ENCODE data around the gene SALL4.

- no peak for TF ChIP-seq CTCF (conservative IDR thresholded peaks at IDR 0.05 in 1 of 2, IDR thresholded peaks at IDR 0.05 in 1 of 2; ENCODE audit: low read depth in 1 of 2, low read length in 2 of 2)
- no peak for TF ChIP-seq EZH2 (IDR thresholded peaks at IDR 0.05; ENCODE audit: low read length, missing control alignments)
Observed at GRCh38 chr20:51784299-51784698, 18.0 kb downstream of the SALL4 start.
